Stimulated activated CD8-positive, alpha-beta memory T cell treated with anti-CD3 and anti-CD28 coated beads, Interleukin-2, amount 100 ng/mL, for 1 hour (primary cell): ENCODE measurements around the gene ORM1.
"Not testable (repeated sequence)": the region's sequence is repeated elsewhere in the genome, so short reads cannot be mapped to it uniquely, and the experiment has no call there.

Experiments used
- DNase-seq, 2 donors: peaks; one replicate each; pipeline ENCODE4 v3.0.0-alpha.2; 2020; ENCODE audit warnings: low read depth in 2 of 2

Gene ORM1

DNA sequence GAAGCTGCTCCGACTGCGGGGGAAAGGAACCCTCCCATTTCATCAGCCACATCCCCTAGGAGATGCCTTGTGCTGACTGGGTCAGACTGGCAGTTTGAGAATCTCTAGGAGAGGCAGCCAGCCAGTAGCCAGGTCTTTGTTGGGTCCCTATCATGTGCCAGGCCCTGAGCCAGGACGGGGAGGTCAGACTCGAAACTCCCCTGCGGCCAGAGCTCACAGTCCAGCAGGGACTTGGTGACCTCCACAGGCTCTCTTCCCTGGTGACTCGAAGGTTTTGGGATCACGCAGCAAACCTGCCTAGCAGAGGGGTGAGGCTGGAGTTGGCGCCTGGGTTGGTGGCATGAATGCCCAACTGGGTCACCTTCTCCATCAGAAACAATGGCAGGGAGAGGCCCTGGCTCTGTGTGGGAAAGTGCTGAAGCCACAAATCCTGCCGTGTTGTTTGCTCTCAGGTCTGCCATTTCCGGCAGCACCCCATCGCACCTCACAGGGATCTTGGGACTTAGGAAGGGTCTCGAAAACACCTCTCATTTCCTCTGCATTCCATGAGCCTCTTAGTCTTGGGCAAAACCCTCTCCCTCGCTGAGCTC lies 14.4 kb upstream of the ORM1 start:
- DNase-seq = no peak

DNA sequence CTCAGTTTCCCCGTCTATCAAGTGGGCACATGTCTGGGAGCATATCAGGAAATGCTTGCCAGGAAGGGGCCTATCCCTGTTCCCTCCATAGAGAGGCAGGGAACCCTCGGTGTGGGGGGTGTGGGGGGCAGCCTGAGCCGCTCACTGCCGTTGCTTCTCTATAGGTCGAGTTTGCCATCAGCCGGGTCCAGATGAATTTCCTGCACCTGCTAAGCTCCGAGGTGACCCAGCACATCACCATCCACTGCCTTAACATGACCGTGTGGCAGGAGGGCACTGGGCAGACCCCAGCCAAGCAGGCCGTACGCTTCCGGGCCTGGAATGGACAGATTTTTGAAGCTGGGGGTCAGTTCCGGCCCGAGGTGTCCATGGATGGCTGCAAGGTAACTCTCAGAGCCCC lies 13.8 kb upstream of the ORM1 start:
- no peak for DNase-seq

DNA sequence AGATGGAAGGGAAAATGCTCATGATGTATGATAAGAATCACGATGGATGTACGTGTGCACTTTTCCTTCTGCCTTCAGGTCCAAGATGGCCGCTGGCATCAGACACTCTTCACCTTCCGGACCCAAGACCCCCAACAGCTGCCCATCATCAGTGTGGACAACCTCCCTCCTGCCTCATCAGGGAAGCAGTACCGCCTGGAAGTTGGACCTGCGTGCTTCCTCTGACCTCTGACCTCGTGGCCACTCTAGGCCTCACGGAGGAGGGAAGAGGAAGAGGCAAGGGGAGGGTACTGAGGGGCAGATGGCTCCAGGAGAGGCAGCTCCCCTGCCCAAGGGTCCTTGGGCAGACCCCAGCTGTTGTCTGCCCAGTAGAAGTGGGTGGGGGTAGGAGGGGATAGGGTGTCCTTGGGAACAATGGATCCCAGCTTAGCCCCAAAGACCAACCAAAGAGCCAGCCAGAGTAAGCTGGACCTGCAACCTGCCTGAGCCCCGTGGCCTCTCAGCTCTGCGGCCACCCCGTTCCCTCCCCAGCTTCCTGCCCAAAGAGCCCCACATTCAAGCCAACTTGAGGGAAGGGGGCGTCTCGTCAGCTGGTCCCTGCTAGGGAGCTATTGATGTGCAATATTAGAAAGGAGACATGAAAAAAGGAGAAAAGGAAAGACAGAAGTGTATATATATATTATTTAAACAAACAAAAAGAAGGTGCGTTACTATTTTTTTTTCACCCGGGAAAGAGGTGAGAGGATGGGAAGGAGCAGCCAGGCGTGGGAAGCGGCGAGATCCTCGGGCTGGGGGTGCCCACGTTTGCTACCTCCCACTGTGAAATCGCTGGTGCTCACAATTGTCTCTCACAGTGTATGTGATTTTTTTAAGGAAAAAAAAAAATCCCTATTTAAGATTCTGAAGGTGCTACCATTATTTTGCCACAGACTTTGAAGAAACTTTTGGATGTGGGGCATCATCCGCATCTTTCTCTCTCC lies 12.1 kb upstream of the ORM1 start:
- no peak for DNase-seq

DNA sequence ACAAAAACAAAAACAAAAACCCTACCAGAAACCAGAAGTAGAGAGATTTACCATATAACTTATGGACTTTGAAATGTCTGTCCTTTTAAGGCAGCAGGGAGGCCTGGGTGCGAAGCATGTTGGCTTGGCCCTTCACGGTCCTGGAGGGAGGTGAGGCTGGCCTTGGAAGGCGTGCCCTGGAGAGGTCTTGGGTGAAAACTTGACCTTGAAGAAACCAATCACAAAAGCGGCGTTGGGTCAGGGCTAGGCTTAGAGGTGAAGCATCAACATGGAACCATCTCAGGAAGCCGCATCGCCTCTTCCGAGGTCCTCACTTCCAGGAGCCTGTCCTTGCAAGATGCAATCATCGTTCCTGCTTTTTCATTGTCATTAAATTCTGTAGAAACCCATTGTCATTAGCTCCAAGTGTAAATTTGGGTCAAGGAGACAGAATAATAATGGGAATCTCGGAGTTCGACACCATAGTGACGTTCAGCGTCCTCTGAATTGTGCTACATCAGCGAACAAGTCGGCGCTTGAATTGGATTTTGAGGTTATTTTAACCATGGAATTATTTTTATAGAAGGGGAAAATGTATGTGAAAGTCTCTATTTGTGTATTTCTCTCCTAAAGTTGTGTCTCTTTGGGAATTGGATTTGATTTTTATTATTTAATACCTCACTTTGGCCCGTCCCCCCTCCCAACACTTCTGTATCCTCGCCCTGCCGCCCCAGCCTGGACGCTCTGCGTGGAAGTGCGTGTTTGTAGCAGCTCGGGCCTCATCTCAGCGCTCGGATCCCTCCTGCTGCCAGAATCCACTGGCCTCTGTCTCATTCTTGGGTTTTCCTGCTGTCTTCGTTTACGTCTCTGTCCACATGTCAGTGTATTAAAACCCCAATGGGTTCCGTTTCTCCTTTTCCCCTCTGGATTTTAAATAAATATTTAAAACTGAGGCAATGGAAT lies 11.1 kb upstream of the ORM1 start:
- no peak for DNase-seq

DNA sequence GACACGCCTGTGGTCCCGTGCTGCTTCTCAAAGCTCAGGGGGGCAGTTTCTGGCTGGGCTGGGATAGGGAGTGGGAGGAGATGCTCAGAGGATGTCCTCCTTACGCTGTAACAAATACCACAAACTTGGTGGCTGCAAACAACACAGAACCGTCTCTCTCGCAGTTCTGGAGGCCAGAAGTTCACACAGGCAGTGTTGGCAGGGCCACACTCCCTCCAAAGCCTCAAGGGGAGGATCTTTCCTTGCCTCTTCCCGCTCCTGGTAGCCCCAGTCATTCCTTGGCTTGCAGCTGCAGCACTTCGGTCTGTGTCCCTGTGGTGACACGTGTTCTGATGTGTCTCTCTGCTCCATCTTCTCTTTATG lies 10.4 kb upstream of the ORM1 start:
- no peak for DNase-seq

DNA sequence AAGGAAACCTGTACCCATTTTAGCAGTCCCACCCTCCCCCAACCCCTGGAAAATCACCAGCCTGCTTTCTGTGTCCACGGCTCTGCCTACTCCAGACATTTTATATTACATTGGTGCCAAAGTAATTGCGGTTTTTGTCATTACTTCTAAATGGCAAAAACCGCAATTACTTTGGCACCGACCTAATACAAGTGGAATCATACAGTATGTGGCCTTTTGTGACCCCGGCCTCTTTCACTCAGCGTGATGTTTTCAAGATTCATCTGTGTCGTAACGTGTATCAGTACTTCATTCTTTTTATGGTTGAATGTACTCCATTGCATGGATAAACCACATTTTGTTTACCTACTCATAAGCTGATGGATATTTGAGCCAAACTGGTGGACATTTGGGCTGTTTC lies 9.7 kb upstream of the ORM1 start:
- no peak for DNase-seq

DNA sequence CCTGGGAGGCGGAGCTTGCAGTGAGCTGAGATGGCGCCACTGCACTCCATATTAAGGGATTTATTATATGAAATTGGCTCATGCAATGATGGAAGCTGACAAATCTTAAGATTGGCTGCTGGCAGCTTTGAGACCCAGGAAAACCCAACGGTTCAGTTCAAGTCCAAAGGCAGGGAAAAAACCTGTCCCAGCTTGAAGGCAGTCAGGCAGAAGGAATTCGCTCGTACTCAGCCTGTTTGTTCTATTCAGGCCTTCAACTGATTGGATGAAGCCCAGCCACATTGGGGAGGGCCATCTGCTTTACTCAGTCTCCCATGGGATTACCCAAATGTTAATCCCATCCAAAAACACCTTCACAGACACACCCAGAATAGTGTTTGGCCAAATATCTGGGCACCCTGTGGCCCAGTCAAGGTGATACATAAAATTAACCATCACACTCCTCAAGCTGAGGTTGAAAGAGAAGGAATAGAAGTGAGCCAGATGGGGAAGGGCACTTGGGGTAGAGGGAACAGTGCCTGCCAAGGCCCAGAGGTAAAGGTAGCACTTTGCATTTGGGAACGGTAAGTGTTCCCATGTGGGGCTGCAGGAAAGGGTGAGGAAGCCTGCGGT lies 8.5 kb upstream of the ORM1 start:
- no peak for DNase-seq

DNA sequence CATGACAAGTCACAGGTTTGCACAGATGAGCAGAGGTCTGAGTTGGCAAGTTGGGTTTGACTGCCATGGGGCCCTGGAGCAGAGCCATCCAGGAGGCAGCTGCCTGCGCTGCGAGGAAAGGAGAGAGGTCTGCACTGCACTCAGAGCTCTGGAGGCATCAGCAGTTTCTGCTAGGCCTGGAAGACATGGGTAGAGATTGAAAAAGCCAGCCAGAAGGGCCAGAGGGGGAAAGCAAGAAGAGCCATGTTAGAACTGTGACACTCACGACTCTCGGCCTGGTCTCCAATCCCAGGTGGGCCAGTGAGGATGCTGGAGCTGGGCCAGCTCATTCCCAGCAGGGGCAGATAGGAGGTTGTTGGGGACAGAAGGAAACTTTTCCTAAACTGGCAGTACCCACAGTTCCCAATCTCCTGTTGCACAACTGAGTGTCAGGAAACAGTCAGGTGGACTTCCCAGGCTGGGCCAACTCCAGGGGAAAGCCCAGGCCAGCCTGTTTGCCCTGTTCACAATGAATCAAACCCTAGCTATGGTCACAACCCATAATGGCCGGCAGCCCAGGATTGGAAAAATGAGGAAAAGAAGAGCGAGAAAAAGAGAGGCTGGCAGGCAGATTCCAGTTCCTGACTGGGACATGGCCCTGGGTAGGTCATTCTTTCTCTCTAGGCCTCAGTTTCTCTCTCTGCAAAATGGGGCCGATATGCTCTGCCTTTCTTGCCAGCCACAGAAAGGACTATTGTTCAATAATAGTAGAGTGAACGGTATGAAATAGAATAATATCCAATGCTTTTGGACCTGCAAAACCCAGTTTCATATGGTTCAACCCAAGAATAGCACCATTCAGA lies 7.8 kb upstream of the ORM1 start:
- DNase-seq = no peak

DNA sequence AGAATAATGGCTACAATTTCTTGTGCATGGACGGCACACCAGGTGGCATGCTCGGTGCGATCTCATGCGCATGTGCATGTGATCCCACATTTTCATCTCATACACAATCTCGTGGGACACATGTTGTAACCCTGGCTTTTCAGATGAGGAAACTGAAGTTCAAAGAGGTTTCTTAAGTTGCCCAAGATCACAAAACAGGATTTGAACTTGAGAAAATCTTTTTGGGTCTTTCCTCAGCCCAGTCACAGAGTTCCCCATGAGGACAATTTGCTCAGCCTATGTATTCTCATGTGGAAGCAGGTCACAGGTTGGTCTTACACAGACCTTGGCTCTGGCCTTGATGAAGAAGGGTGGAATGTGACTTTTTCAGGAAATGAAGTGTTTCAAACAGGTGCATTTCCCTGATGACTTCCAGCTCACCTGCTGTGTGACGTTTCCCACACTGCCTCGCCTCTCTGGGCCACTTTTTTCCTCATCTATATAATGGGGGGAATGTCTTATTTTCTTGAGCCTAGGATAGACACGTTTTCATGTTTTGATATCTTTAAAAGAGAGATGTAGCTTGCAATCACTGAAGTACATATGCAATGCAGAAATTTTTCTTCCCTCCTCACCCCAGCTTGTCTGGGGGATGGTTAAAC lies 7.1 kb upstream of the ORM1 start:
- no peak for DNase-seq

DNA sequence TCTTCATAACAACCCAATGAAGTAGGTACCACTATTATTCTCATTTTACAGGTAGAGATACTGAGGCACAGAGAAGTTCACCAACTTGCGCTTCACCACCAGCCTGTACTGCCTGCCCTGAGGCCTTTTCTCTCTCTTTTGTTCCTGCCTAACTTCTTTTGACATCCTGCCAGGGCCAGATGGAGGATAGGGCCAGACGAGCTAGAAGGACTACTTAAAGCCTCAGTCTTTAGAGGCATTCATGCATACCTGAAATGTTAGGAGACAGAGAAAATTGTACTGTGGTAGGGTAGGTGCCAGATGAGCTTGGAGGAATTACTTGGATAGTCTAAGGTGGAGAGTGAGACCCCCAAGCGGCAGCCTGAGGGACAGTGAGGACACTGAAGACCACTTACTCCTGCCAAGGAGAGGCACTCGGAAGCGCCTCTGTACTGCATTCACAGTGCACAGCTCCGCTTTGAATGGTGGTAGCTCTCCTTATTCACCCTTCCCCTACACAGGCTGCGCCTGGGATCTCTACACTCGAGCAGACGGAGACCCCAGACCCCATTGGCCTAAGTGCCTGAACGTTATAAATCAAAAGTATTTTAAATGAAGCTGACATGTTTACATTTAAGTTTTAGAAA lies 6.2 kb upstream of the ORM1 start:
- DNase-seq = no peak

DNA sequence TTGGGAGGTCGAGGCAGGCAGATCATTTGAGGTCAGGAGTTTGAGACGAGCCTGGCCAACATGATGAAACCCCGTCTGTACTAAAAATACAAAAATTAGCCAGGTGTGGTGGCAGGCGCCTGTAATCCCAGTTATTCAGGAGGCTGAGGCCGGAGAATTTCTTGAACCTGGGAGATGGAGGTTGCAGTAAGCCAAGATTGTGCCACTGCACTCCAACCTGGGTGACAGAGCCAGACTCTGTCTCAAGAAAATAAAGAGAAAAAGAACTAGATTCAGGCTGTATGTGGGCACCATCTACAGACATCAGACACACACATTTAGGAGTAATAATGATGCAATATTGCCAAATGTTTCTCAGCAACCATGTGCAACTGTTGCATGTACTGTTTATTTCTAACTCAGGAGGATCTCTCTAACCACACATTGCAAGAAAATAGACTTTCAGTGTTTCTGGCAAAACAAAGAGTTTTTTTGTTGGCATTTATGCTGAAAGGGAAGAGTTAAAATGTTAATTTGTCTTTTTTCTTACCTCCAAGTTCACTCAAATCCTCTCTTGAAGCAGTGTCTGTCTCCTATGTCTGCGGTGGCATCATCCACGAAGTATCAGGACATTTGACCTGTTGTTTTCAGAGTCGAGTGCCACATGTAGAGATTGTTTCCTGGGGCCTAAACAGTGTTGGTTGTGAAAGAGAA lies 5.1 kb upstream of the ORM1 start:
- no peak for DNase-seq

DNA sequence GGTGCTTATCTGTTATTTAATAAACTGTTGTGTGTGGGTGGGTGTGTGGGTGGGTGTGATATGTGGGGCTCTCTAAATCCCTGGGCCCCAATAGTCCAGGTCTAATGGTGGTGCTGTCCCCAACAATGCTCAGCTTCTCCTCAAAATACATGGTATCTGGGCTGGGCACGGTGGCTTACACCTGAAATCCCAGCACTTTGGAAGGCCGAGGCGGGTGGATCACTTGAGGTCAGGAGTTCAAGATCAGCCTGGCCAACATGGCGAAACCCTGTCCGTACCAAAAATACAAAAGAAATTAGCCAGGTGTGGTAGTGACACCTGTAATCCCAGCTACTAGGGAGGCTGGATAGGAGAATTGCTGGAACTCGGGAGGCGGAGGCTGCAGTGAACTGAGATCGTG lies 4.5 kb upstream of the ORM1 start:
- no peak for DNase-seq

DNA sequence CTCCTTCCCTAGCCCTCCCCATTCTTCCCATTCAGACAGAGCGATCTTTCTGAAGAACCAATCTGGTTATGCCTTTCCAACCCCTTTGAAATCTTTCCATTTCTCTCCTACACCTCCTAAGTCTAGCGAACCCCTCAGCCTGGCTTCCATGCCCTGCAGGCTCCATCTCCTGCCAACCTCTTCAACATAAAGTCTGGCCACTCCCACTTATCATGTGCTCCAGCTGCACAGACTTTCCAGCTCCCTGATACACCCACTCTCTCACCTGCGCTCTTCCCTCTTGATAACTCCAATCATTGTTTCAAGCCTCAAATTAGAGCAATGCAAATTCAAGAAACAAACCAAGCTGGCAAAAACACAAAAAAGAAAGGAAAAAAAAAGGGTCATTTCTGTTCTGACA lies 3.8 kb upstream of the ORM1 start:
- no peak for DNase-seq

DNA sequence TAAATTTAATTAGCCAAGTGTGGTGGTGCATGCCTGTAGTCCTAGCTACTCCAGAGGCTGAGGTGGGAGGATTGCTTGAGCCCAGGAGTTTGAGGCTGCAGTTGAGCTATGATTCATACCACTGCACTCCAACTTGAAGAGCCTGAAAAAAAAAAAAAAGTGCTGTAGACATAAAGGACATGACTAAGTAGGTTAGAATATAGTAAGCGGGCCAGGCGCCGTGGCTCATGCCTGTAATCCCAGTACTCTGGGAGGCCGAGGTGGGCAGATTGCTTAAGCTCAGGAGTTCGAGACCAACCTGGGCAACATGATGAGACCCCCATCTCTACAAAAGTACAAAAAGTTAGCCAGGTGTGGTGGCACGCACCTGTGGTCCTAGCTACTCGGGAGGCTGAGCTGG lies 2.2 kb upstream of the ORM1 start:
- not testable (repeated sequence) for DNase-seq

DNA sequence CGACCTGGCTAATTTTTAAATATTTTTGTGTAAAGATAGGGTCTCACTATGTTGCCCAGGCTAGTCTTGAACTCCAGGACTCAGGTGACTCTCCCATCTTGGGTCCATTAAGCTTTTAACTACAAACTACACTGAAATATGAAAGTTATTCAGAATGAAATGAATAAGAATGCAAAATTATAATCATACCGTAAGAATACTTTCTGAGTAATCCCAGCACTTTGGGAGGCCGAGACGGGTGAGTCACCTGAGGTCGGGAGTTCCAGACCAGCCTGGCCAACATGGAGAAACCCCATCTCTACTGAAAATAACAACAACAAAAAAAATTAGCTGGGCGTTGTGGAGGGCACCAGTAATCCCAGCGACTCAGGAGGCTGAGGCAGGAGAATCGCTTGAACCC lies 1.1 kb upstream of the ORM1 start:
- no peak for DNase-seq

DNA sequence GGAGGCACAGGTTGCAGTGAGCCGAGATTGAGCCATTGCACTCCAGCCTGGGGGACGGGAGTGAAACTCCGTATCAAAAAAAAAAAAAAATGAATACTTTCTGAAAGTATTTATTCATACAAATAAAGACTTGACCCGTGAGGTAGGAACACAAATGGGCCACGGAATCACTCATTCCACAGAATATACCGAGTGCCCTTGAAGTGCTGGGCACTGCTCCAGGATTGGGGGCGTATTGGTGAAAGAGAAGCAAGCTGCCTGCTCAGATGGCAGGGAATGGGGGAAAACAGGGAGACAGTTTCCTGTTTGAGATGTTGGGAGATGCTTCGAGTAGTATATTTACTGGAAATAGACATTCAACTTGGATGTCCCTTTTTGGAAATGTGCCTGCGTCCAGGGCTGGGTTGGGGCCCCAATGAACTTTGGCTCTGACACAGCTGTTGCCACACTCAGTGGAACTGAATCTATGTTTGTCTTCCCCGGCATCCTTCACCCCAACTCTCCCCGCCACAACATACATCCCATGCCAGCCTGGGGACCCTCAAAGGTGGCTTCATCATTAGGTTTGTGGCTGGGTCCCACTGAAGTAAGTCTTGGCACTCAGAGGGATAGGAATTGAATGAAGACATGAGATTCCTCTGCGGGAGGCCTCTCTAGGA lies 609 bp upstream of the ORM1 start:
- DNase-seq = not testable (repeated sequence)

DNA sequence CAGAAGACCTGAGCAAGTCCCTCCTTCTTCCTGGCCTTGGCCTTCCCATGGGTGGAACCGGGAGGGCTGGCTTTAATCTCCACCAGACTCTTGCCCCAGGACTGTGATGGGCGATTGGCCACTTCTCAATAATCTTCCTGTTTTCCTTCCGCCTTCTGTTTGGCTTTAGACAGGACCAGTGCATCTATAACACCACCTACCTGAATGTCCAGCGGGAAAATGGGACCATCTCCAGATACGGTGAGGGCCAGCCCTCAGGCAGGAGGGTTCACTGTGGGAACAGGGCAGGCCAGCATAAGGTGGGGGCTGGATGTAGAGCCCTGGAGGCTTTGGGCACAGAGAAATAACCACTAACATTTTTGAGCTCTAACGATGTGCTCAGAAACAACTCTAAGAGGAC lies 951 bp downstream of the ORM1 start:
- not testable (repeated sequence) for DNase-seq

DNA sequence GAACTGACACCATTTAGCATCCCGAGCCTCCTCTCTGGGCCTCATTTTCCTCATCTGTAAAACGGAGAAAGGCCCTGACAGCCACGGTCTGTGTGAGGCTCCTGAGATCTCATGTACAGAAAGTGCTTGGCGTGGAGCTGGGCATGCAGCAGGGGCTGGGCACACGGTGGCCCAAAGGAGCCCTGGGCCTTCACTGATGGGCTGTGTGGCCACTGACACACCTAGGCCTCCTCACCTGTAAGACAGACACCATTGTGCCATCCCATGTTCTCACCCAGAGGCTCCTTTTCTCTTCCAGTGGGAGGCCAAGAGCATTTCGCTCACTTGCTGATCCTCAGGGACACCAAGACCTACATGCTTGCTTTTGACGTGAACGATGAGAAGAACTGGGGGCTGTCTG lies 1.6 kb downstream of the ORM1 start:
- DNase-seq = no peak

DNA sequence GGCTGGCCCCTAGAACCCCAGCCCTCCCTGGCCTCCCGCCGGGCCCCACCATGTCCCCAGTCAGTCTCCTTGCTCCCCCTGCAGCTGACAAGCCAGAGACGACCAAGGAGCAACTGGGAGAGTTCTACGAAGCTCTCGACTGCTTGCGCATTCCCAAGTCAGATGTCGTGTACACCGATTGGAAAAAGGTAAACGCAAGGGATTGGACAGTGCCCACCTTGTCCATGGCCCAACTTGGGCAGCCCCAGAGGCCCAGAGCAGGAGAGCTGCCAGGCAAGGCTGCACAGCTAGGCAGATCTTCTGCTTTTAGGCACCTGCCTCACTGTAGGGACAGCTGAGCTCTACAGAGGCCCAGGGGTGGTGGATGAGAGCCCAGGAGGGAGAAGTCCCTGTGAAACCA lies 2.1 kb downstream of the ORM1 start:
- not testable (repeated sequence) for DNase-seq
